Kidney (tissue), 14 donors: ENCODE measurements around the gene OPRL1. TPM values are rescaled to one million over a fixed set of nuclear protein-coding genes. Genes with fewer than 3 reads are reported as not detected.
A peak's percentile ranks its signal among the peaks of the same experiment; 100 is the strongest.

Experiments used
- DNase-seq, 5 donors: peaks; one replicate each; pipeline ENCODE4 v3.0.0-alpha.2; 2013 to 2020
- FAIRE-seq: peaks from 2 replicates; lab custom pipeline; 2012; peaks lifted over from hg19 to GRCh38; lab: Jason Lieb, UNC
- H3K27ac ChIP-seq, 2 donors: one replicate each; pipeline ENCODE4 v1.7.0; 2013; ENCODE audit warnings: low read depth in 2 of 2, low read length in 2 of 2, inconsistent platforms in 1 of 2
- H3K27me3 ChIP-seq: one replicate; pipeline ENCODE4 v1.7.1; 2013; ENCODE audit warnings: low read length, inconsistent platforms; ENCODE audit not compliant: control insufficient read depth, insufficient read depth
- H3K36me3 ChIP-seq, 3 donors: one replicate each; pipeline versions ENCODE4 v1.7.0 to v1.7.1; 2013; ENCODE audit warnings: low read length in 3 of 3, control low read depth in 1 of 3, inconsistent platforms in 1 of 3; ENCODE audit not compliant: insufficient read depth in 3 of 3, control insufficient read depth in 2 of 3
- H3K4me1 ChIP-seq, 3 donors: one replicate each; pipeline versions ENCODE4 v1.7.0 to v1.7.1; 2013; ENCODE audit warnings: low read length in 3 of 3, inconsistent platforms in 1 of 3, low read depth in 1 of 3; ENCODE audit not compliant: control insufficient read depth in 2 of 3, insufficient read depth in 2 of 3
- H3K4me3 ChIP-seq, 3 donors: one replicate each; pipeline versions ENCODE4 v1.7.0 to v1.8.1; 2013; ENCODE audit warnings: low read length in 3 of 3, control low read depth in 1 of 3, inconsistent platforms in 1 of 3
- H3K9ac ChIP-seq, 3 donors: one replicate each; pipeline versions ENCODE4 v1.7.0 to v1.7.1; 2013; ENCODE audit warnings: low read length in 3 of 3, control low read depth in 1 of 3, inconsistent platforms in 1 of 3
- H3K9me3 ChIP-seq, 3 donors: one replicate each; pipeline versions ENCODE4 v1.7.0 to v1.7.1; 2013; ENCODE audit warnings: low read length in 3 of 3, control low read depth in 1 of 3, inconsistent platforms in 1 of 3; ENCODE audit not compliant: control insufficient read depth in 2 of 3, insufficient read depth in 1 of 3
- CTCF ChIP-seq: IDR thresholded peaks from 3 replicates; pipeline ENCODE4 v1.5.1; 2012; ENCODE audit warnings: mild to moderate bottlenecking, moderate library complexity, borderline replicate concordance; ENCODE audit not compliant: insufficient read depth; ENCODE audit errors: extremely low read depth
- intact Hi-C: fragments of 100-400 bp; cut with DNase I; formaldehyde crosslinking; loops from one replicate; pipeline ENCODE4 v1.11.1; 2022
- polyA plus RNA-seq: library from polyadenylated mRNA; stranded (reverse); fragments of 350-450 nt; fragmentation: Illumina TruSeq; extraction: RNeasy Lipid Tissue Mini Kit (QIAGEN cat#74804); gene quantifications from one replicate; pipeline ENCODE4 v1.2.3, GENCODE V29; 2014; ENCODE audit warnings: low read depth, low replicate concordance; ENCODE audit not compliant: insufficient read depth
- total RNA-seq: library from RNA; stranded (reverse); fragmentation: NEBNext Ultra II Directional; extraction: Animal tissue kit (Norgen Biotek cat#: 25700); gene quantifications from one replicate; pipeline ENCODE4 v1.2.1, GENCODE V29; 2021
- donor health status: control.
- donor health status: control.
- donor health status: control.
- donor health status: control.
- donor health status: control.
- donor health status: DM: yes; HTN: yes; CAD: no.
- donor health status: Normal renal cell carcinoma (clear cell type).

OPRL1 gene
- total and polyA plus RNA-seq, 2 donors from 2014 or later: 0.39 to 1.2 TPM

GRCh38 chr20:64044484-64045247 is 35.2 kb upstream of the OPRL1 start:
- Histone ChIP-seq H3K4me1 (peaks cover 0 to 14% (median 0%) of the 10 kb centered on the region in 3 donors), H3K27me3 (peaks cover 5% of the 10 kb centered on the region), H3K9me3 (no peaks in the 10 kb centered on the region), H3K4me3 (no peak overlapping the region), H3K27ac (peak overlapping the region; percentile 37 to 51), H3K9ac (no peak overlapping the region), H3K36me3 (no peaks in the 10 kb centered on the region)
- intact Hi-C loops: no loop called here
- no peak for TF ChIP-seq CTCF
- no peak for DNase-seq
- no peak for FAIRE-seq

GRCh38 chr20:64045346-64046011 is 34.4 kb upstream of the OPRL1 start:
- DNase-seq (no peak), FAIRE-seq (no peak)
- no peaks in the 10 kb centered on the region for H3K9me3 ChIP-seq
- peaks cover 0 to 6% (median 0%) of the 10 kb centered on the region in 3 donors for H3K4me1 ChIP-seq
- H3K27ac ChIP-seq: peak overlapping the region in 1 of 2 donors; percentile 51
- no peak overlapping the region for H3K9ac ChIP-seq
- H3K4me3 ChIP-seq: peak overlapping the region in 1 of 3 donors; percentile 37
- intact Hi-C loops: no loop called here
- peaks cover 9% of the 10 kb centered on the region for H3K27me3 ChIP-seq
- no peaks in the 10 kb centered on the region for H3K36me3 ChIP-seq
- no peak for TF ChIP-seq CTCF

GRCh38 chr20:64047046-64047389 is 32.9 kb upstream of the OPRL1 start:
- Histone ChIP-seq H3K27ac (no peak overlapping the region), H3K36me3 (no peaks in the 10 kb centered on the region), H3K4me1 (peaks cover 0 to 2% (median 0%) of the 10 kb centered on the region in 3 donors), H3K4me3 (peak overlapping the region; percentile 30 to 48 (median 38)), H3K27me3 (peaks cover 7% of the 10 kb centered on the region), H3K9ac (no peak overlapping the region), H3K9me3 (no peaks in the 10 kb centered on the region)
- intact Hi-C loops: no loop called here
- no peak for TF ChIP-seq CTCF
- FAIRE-seq: no peak
- DNase-seq: peak in 1 of 5 donors; percentile 8
